OCI-LY1 (cell line): ENCODE results near the gene SMAP1.

Experiments
- H2AFZ ChIP-seq: fragments of 200-600 bp; sonication (generic), shearing (Covaris generic); 2 replicates; pipeline ENCODE4 v1.6.0; 2014; ENCODE audit warnings: antibody characterized with exemption, mild to moderate bottlenecking, low read length
- H3F3A ChIP-seq: fragments of 200-600 bp; sonication (generic), shearing (Covaris generic); 2 replicates; pipeline ENCODE4 v1.6.0; 2014; ENCODE audit warnings: mild to moderate bottlenecking, antibody characterized with exemption, low read length, moderate library complexity; ENCODE audit not compliant: insufficient read depth
- H3K27ac ChIP-seq: fragments of 200-600 bp; sonication (generic); 2 replicates; pipeline ENCODE4 v1.5.1; 2014; ENCODE audit warnings: low read length, mixed run types, mild to moderate bottlenecking, low read depth; ENCODE audit not compliant: poor library complexity, severe bottlenecking
- H3K27me3 ChIP-seq: fragments of 200-600 bp; sonication (generic); 2 replicates; pipeline ENCODE4 v1.6.0; 2014; ENCODE audit warnings: antibody characterized with exemption, mild to moderate bottlenecking, low read length, moderate library complexity; ENCODE audit not compliant: insufficient read depth
- H3K36me3 ChIP-seq: fragments of 200-600 bp; sonication (generic); 2 replicates; pipeline ENCODE4 v1.6.1; 2014; ENCODE audit warnings: mild to moderate bottlenecking, antibody characterized with exemption, low read length, moderate library complexity, mixed read lengths; ENCODE audit not compliant: insufficient read depth
- H3K4me1 ChIP-seq: fragments of 200-600 bp; sonication (generic); 2 replicates; pipeline ENCODE4 v1.5.1; 2014; ENCODE audit warnings: mild to moderate bottlenecking, low read length, moderate library complexity; ENCODE audit not compliant: insufficient read depth, severe bottlenecking
- H3K4me2 ChIP-seq: fragments of 200-600 bp; sonication (generic), shearing (Covaris generic); 2 replicates; pipeline ENCODE4 v1.6.1; 2014; ENCODE audit warnings: low read length
- H3K4me3 ChIP-seq: fragments of 200-600 bp; sonication (generic); 2 replicates; pipeline ENCODE4 v1.5.1; 2014; ENCODE audit warnings: low read length, low read depth, mild to moderate bottlenecking, mixed read lengths; ENCODE audit not compliant: poor library complexity, severe bottlenecking
- H3K79me2 ChIP-seq: fragments of 200-600 bp; shearing (Covaris generic); 2 replicates; pipeline ENCODE4 v1.6.1; 2016; ENCODE audit warnings: mixed run types, low read length, mixed read lengths; ENCODE audit not compliant: insufficient read depth
- H3K9ac ChIP-seq: fragments of 200-600 bp; sonication (generic), shearing (Covaris generic); 2 replicates; pipeline ENCODE4 v1.6.1; 2014; ENCODE audit warnings: mild to moderate bottlenecking, low read length, mixed read lengths
- H3K9me2 ChIP-seq: fragments of 200-600 bp; sonication (generic), shearing (Covaris generic); 2 replicates; pipeline ENCODE4 v1.6.1; 2014; ENCODE audit warnings: low read depth, mild to moderate bottlenecking, low read length, mixed read lengths
- H3K9me3 ChIP-seq: fragments of 200-600 bp; shearing (Covaris generic); 2 replicates; pipeline ENCODE4 v1.6.1; 2014; ENCODE audit warnings: low read length, mixed read lengths
- H4K20me1 ChIP-seq: fragments of 200-600 bp; sonication (generic), shearing (Covaris generic); 2 replicates; pipeline ENCODE4 v1.6.0; 2016; ENCODE audit warnings: mild to moderate bottlenecking, low read length; ENCODE audit not compliant: insufficient read depth
- EZH2 ChIP-seq: fragments of 200-600 bp; sonication (generic), shearing (Covaris generic); IDR thresholded peaks from 2 replicates; pipeline ENCODE4 v1.8.0; 2017; ENCODE audit warnings: borderline replicate concordance, mixed run types, mild to moderate bottlenecking, antibody characterized with exemption, low read length, moderate library complexity, mixed read lengths
- TF ChIP-seq, protein P1 (sequence below): fragments of 200-600 bp; sonication (generic), shearing (Covaris generic); IDR thresholded peaks from 2 replicates; pipeline ENCODE4 v1.5.1; 2017; ENCODE audit warnings: mild to moderate bottlenecking, antibody characterized with exemption, low read length, moderate library complexity, mixed read lengths

Gene SMAP1

DNA sequence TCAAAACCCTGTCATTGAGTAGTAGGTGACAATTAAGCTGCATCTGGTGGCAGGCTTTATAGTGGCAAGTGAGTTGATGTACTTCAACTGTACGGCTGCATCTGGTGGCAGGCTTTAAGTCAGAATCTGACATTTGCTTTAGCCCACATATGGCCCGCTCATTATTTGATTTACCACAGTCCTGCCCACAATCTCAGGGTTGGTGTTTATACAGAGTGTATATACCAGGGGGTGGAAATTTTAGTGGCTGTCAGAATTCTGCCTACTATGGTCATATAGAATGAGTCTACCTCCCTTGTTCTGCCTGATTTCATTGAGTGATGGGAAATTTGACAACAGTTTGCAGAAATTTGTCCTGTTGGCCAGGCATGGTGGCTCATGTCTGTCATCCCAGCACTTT is 112.3 kb downstream of the SMAP1 start:
- Histone ChIP-seq H3K4me1 (no peaks in the 10 kb centered on the region), H2AFZ (no peak overlapping the region), H3K4me3 (no peak overlapping the region), H3K9ac (no peak overlapping the region), H3K27me3 (no peaks in the 10 kb centered on the region), H3K9me3 (peaks cover 2% of the 10 kb centered on the region; the same call in 1 of the 2 replicates), H3F3A (no peaks in the 10 kb centered on the region), H3K27ac (no peak overlapping the region), H3K36me3 (no peaks in the 10 kb centered on the region), H3K4me2 (no peak overlapping the region), H4K20me1 (no peaks in the 10 kb centered on the region), H3K9me2 (no peaks in the 10 kb centered on the region), H3K79me2 (no peaks in the 10 kb centered on the region)
- no peak for TF ChIP-seq EZH2
- TF ChIP-seq, protein P1, sequence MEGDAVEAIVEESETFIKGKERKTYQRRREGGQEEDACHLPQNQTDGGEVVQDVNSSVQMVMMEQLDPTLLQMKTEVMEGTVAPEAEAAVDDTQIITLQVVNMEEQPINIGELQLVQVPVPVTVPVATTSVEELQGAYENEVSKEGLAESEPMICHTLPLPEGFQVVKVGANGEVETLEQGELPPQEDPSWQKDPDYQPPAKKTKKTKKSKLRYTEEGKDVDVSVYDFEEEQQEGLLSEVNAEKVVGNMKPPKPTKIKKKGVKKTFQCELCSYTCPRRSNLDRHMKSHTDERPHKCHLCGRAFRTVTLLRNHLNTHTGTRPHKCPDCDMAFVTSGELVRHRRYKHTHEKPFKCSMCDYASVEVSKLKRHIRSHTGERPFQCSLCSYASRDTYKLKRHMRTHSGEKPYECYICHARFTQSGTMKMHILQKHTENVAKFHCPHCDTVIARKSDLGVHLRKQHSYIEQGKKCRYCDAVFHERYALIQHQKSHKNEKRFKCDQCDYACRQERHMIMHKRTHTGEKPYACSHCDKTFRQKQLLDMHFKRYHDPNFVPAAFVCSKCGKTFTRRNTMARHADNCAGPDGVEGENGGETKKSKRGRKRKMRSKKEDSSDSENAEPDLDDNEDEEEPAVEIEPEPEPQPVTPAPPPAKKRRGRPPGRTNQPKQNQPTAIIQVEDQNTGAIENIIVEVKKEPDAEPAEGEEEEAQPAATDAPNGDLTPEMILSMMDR: no peak

DNA sequence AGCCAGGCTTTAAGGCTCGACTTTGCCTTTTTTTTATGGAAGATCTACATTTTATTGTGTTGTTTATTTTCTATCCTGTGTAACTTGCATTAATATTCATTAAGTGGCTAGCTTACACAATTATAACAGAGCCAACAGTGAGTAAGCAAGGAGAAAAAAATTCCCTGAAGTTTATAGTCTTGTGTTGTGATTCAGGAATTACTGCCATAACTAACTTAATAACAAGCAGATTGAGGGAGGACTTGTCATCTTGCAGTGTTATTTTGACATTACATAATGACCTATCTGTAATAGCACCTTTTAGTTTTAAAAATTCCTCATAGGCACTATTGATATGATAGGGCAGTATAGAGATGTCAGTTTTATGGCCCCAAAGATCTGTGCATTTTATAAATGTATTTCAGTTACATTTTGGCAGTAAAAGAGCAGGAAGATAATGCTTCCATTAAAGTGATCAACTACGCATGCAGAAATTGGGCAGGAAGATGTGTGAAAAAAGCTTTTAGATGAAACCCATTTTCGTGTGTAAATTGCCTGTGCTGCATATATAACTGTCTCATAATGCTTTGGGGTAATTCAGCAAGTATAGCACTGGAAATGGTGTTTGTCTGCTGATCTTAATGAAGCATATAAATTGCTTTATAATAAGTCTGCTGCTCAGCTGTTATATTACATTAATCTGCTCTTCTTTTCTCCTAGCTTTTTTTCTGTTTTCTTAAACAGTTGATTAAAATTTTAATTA is 123.0 kb downstream of the SMAP1 start:
- Histone ChIP-seq H2AFZ (no peak overlapping the region), H3K4me3 (no peak overlapping the region), H3K9ac (no peak overlapping the region), H3K79me2 (no peaks in the 10 kb centered on the region), H3K4me1 (no peaks in the 10 kb centered on the region), H4K20me1 (no peaks in the 10 kb centered on the region), H3K36me3 (no peaks in the 10 kb centered on the region), H3F3A (no peaks in the 10 kb centered on the region), H3K27ac (no peak overlapping the region), H3K9me3 (no peaks in the 10 kb centered on the region), H3K4me2 (no peak overlapping the region), H3K9me2 (no peaks in the 10 kb centered on the region), H3K27me3 (no peaks in the 10 kb centered on the region)
- no peak for TF ChIP-seq EZH2
- TF ChIP-seq, protein P1: no peak

DNA sequence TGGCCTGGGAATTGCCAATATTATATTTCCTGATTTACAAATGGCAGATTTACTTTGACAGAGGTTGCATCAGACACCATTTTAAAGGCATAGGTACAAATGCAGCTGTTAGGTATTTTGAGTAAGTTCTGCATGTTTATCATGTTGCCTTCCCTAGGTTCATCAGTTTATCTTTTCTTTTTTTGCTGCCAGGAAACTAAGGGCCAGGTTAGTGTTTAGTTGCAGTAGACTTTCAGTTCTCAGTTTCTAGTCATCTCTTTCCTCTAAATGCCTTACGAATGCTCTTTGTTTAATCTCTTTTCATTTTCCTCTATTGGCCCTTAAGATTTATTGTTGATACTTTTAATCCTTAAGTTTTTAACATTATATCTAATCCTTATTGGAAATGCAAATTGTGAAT is 129.9 kb downstream of the SMAP1 start:
- Histone ChIP-seq H3K9me3 (no peaks in the 10 kb centered on the region), H3K4me2 (no peak overlapping the region), H2AFZ (no peak overlapping the region), H4K20me1 (no peaks in the 10 kb centered on the region), H3K4me3 (no peak overlapping the region), H3K9me2 (no peaks in the 10 kb centered on the region), H3K9ac (no peak overlapping the region), H3F3A (no peaks in the 10 kb centered on the region), H3K79me2 (no peaks in the 10 kb centered on the region), H3K27ac (no peak overlapping the region), H3K27me3 (no peaks in the 10 kb centered on the region), H3K36me3 (no peaks in the 10 kb centered on the region), H3K4me1 (no peaks in the 10 kb centered on the region)
- TF ChIP-seq, protein P1: no peak
- TF ChIP-seq EZH2: no peak
